Measurements from ENCODE around the gene MLX.

- TF ChIP-seq, protein P1, sequence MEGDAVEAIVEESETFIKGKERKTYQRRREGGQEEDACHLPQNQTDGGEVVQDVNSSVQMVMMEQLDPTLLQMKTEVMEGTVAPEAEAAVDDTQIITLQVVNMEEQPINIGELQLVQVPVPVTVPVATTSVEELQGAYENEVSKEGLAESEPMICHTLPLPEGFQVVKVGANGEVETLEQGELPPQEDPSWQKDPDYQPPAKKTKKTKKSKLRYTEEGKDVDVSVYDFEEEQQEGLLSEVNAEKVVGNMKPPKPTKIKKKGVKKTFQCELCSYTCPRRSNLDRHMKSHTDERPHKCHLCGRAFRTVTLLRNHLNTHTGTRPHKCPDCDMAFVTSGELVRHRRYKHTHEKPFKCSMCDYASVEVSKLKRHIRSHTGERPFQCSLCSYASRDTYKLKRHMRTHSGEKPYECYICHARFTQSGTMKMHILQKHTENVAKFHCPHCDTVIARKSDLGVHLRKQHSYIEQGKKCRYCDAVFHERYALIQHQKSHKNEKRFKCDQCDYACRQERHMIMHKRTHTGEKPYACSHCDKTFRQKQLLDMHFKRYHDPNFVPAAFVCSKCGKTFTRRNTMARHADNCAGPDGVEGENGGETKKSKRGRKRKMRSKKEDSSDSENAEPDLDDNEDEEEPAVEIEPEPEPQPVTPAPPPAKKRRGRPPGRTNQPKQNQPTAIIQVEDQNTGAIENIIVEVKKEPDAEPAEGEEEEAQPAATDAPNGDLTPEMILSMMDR (IDR thresholded peaks at IDR 0.05; ENCODE audit: low read depth, low read length) = no peak
- no peak for TF ChIP-seq EZH2phosphoT487 (IDR thresholded peaks at IDR 0.05; ENCODE audit: low read depth)
Measured at GRCh38 chr17:42590886-42591285, 24.0 kb downstream of the MLX start.
